Right cardiac atrium (tissue), 5 donors: Measurements from ENCODE around the gene ARL3. TPM values are rescaled to one million over a fixed set of nuclear protein-coding genes. Genes with fewer than 3 reads are reported as not detected.
A peak's percentile ranks its signal among the peaks of the same experiment; 100 is the strongest.

ENCODE experiments used
- ATAC-seq, 2 donors: fragments of 200-7000 bp; cut with Tn5 transposase; one replicate each; pipeline versions ENCODE4 v1.8.0 to v1.9.1; 2020; ENCODE audit warnings: moderate library complexity in 2 of 2, mild to moderate bottlenecking in 1 of 2
- DNase-seq, 3 donors: peaks; one replicate each; pipeline ENCODE4 v3.0.0-alpha.2; 2020
- H3K27ac ChIP-seq: one replicate; pipeline ENCODE4 v1.5.1; 2013; ENCODE audit warnings: mild to moderate bottlenecking, low read length, control low read depth, moderate library complexity
- H3K27me3 ChIP-seq: one replicate; pipeline ENCODE4 v1.6.1; 2013; ENCODE audit not compliant: control insufficient read depth, insufficient read depth
- H3K4me1 ChIP-seq: one replicate; pipeline ENCODE4 v1.6.1; 2013; ENCODE audit warnings: low read length; ENCODE audit not compliant: control insufficient read depth, insufficient read depth
- H3K4me3 ChIP-seq: one replicate; pipeline ENCODE4 v1.5.1; 2013; ENCODE audit warnings: low read length, control low read depth
- H3K9me3 ChIP-seq: one replicate; pipeline ENCODE4 v1.6.1; 2013; ENCODE audit warnings: low read length; ENCODE audit not compliant: control insufficient read depth
- WGBS: extraction: QIAGEN DNeasy Blood & Tissue Kit; methylation state at CpG from one replicate; pipeline ENCODE4 v1.1.7; 2013; 5-methylcytosine and 5-hydroxymethylcytosine counted together
- intact Hi-C, 4 donors: fragments of 100-400 bp; cut with DNase I; formaldehyde crosslinking; loops; one replicate each; pipeline versions ENCODE4 v1.11.0 to v1.14.0; 2022 to 2023
- polyA plus RNA-seq: library from polyadenylated mRNA; stranded (reverse); fragments of 200-250 nt; gene quantifications from one replicate; pipeline ENCODE4 v1.2.3, GENCODE V29; 2013
- total RNA-seq, 4 donors: library from RNA; stranded (reverse); fragmentation: NEBNext Ultra II Directional; extraction: Animal tissue kit (Norgen Biotek cat#: 25700); gene quantifications; one replicate each; pipeline ENCODE4 v1.2.1, GENCODE V29; 2021
- donor health status: healthy with polysubstance abuse.
- donor health status: DM: no; HTN: yes; CAD: no.
- donor health status: DM: no; HTN: no; CAD: no.
- donor health status: DM: no; HTN: yes; CAD: no; lungs with severe emphysema.
- donor health status: DM: yes; HTN: yes; CAD: no.

Gene ARL3
- total and polyA plus RNA-seq, 5 donors: 13.0 to 18.3 (median 15.2) TPM

- Histone ChIP-seq H3K27ac (peak overlapping the region; percentile 19), H3K27me3 (no peaks in the 10 kb centered on the region), H3K4me1 (peaks cover 40% of the 10 kb centered on the region), H3K4me3 (no peak overlapping the region), H3K9me3 (no peaks in the 10 kb centered on the region)
- DNase-seq (peak; percentile 11 to 55 (median 51)), ATAC-seq (no peak)
- intact Hi-C loops: no loop called here
- WGBS: 42% methylated on average over 11 of the region's 11 CpGs
These were observed 63.3 kb downstream of the ARL3 start for GRCh38 chr10:102650655-102651454.

- DNase-seq: peak; percentile 19 to 66 (median 62)
- Histone ChIP-seq H3K4me3 (no peak overlapping the region), H3K4me1 (peaks cover 40% of the 10 kb centered on the region), H3K9me3 (no peaks in the 10 kb centered on the region), H3K27me3 (no peaks in the 10 kb centered on the region), H3K27ac (peak overlapping the region; percentile 22)
- 47% methylated on average over 12 of the region's 12 CpGs for whole genome bisulfite sequencing
- intact Hi-C loops: loop anchor here in 2 of 4 donors (5.0 kb wide), 2 partner anchors 53 to 62 kb away; partner anchors contain the start of genes ARL3 (in 1 of the 2) and SFXN2 (in 1 of the 2)
- ATAC-seq: no peak
These were observed 64.2 kb downstream of the ARL3 start for GRCh38 chr10:102649797-102650654.

- WGBS: 20% methylated on average over 25 of the region's 25 CpGs
- Histone ChIP-seq H3K4me1 (peaks cover 40% of the 10 kb centered on the region), H3K27me3 (no peaks in the 10 kb centered on the region), H3K4me3 (no peak overlapping the region), H3K9me3 (no peaks in the 10 kb centered on the region), H3K27ac (peak overlapping the region; percentile 65)
- intact Hi-C loops: loop anchor here in 2 of 4 donors (5.0 kb wide), 2 partner anchors 52 to 63 kb away; partner anchors contain the start of genes ARL3 (in 1 of the 2) and SFXN2 (in 1 of the 2)
- DNase-seq: peak; percentile 22 to 81 (median 75)
- no peak for ATAC-seq
These were observed 65.1 kb downstream of the ARL3 start for GRCh38 chr10:102648889-102649796.

GRCh38 chr10:102648269-102648888 lies 65.8 kb downstream of the ARL3 start:
- Histone ChIP-seq H3K27me3 (no peaks in the 10 kb centered on the region), H3K9me3 (no peaks in the 10 kb centered on the region), H3K4me1 (peaks cover 40% of the 10 kb centered on the region), H3K4me3 (no peak overlapping the region), H3K27ac (peak overlapping the region; percentile 23)
- intact Hi-C loops: loop anchor here in 2 of 4 donors (5.0 kb wide), 2 partner anchors 51 to 64 kb away; partner anchors contain the start of genes ARL3 (in 1 of the 2) and SFXN2 (in 1 of the 2)
- DNase-seq (peak; percentile 7 to 48 (median 32)), ATAC-seq (no peak)
- 23% methylated on average over 12 of the region's 12 CpGs for WGBS

- Histone ChIP-seq H3K4me3 (peak overlapping the region; percentile 93), H3K27ac (peak overlapping the region; percentile 23), H3K27me3 (no peaks in the 10 kb centered on the region), H3K4me1 (peaks cover 40% of the 10 kb centered on the region), H3K9me3 (no peaks in the 10 kb centered on the region)
- intact Hi-C loops: loop anchor here in 2 of 4 donors (5.0 kb wide), 2 partner anchors 50 to 65 kb away; partner anchors contain the start of genes ARL3 (in 1 of the 2) and SFXN2 (in 1 of the 2)
- ATAC-seq (no peak), DNase-seq (peak; percentile 15 to 46 (median 31))
- 33% methylated on average over 7 of the region's 7 CpGs for WGBS
These were observed 66.5 kb downstream of the ARL3 start for GRCh38 chr10:102647443-102648268.

GRCh38 chr10:102646610-102647442 lies 67.4 kb downstream of the ARL3 start:
- H3K27ac ChIP-seq: peak overlapping the region; percentile 98
- peak overlapping the region; percentile 93 for H3K4me3 ChIP-seq
- no peaks in the 10 kb centered on the region for H3K27me3 ChIP-seq
- no peaks in the 10 kb centered on the region for H3K9me3 ChIP-seq
- intact Hi-C loops: loop anchor here in 2 of 4 donors (5.0 kb wide), 2 partner anchors 50 to 65 kb away; partner anchors contain the start of genes ARL3 (in 1 of the 2) and SFXN2 (in 1 of the 2)
- peaks cover 39% of the 10 kb centered on the region for H3K4me1 ChIP-seq
- 12% methylated on average over 18 of the region's 18 CpGs for WGBS
- peak; percentile 62 to 83 (median 81) for DNase-seq
- peak; percentile 1 to 31 for ATAC-seq

- Histone ChIP-seq H3K9me3 (no peaks in the 10 kb centered on the region), H3K27ac (peak overlapping the region; percentile 98), H3K4me1 (peaks cover 32% of the 10 kb centered on the region), H3K4me3 (peak overlapping the region; percentile 93), H3K27me3 (no peaks in the 10 kb centered on the region)
- DNase-seq (peak; percentile 94 to 96 (median 95)), ATAC-seq (peak; percentile 61 to 73)
- under 1% methylated on average over 29 of the region's 29 CpGs for WGBS
- intact Hi-C loops: loop anchor here in 2 of 4 donors (5.0 kb wide), 2 partner anchors 49 to 66 kb away; partner anchors contain the start of genes ARL3 (in 1 of the 2) and SFXN2 (in 1 of the 2)
These were observed 68.2 kb downstream of the ARL3 start for GRCh38 chr10:102645741-102646609.

- peak; percentile 70 to 88 (median 87) for DNase-seq
- intact Hi-C loops: loop anchor here in 2 of 4 donors (5.0 kb wide), 2 partner anchors 48 to 67 kb away; partner anchors contain the start of genes ARL3 (in 1 of the 2) and SFXN2 (in 1 of the 2)
- H3K27me3 ChIP-seq: no peaks in the 10 kb centered on the region
- under 1% methylated on average over 12 of the region's 12 CpGs for WGBS
- peaks cover 28% of the 10 kb centered on the region for H3K4me1 ChIP-seq
- peak overlapping the region; percentile 98 for H3K27ac ChIP-seq
- ATAC-seq: peak; percentile 0 to 4
- H3K4me3 ChIP-seq: peak overlapping the region; percentile 93
- H3K9me3 ChIP-seq: no peaks in the 10 kb centered on the region
These were observed 68.8 kb downstream of the ARL3 start for GRCh38 chr10:102645388-102645740.
